RWPE1 (cell line): ENCODE measurements around the gene BAHCC1.

Experiments used
- CTCF ChIA-PET: fragments of 350-600 bp; sonication (Branson Sonifier 250); formaldehyde crosslinking; extraction: SDS; loops from one replicate; lab custom pipeline; 2021; lab: Yijun Ruan, JAX
- POLR2A ChIA-PET: fragments of 400-600 bp; formaldehyde crosslinking; extraction: SDS; loops from one replicate; lab custom pipeline; 2020; ENCODE audit warnings: antibody characterized with exemption; ENCODE audit not compliant: low non-redundant PET; lab: Yijun Ruan, JAX
- DNase-seq: peaks from one replicate; pipeline ENCODE4 v3.0.0; 2012; ENCODE audit warnings: low spot score
- H3K27ac ChIP-seq: fragments of 450-650 bp; 2 replicates; pipeline ENCODE4 v1.5.1; 2017
- CTCF ChIP-seq: fragments of 450-650 bp; conservative IDR thresholded peaks from 2 replicates; pipeline ENCODE4 v1.5.1; 2017; ENCODE audit warnings: low read depth, mild to moderate bottlenecking

The BAHCC1 gene

GRCh38 chr17:81404558-81405165 is 9.4 kb downstream of the BAHCC1 start:
- peak overlapping the region; percentile 47 for H3K27ac ChIP-seq
- ChIA-PET CTCF (interaction anchor here (0.5 to 0.6 kb wide), 2 partner anchors 79 to 104 kb away, joined by 3 read pairs; no protein-coding TSS in a partner anchor), POLR2A (no interaction called here)
- DNase-seq = no peak
- TF ChIP-seq CTCF = no peak

GRCh38 chr17:81405411-81405872 is 10.2 kb downstream of the BAHCC1 start:
- CTCF ChIA-PET = no interaction called here
- no peak for DNase-seq
- TF ChIP-seq CTCF = no peak
- POLR2A ChIA-PET = no interaction called here
- peak overlapping the region; percentile 47 for H3K27ac ChIP-seq

- POLR2A ChIA-PET = no interaction called here
- CTCF ChIA-PET = interaction anchor here (1.2 kb wide), 1 partner anchor 34 kb away, joined by 3 read pairs; no protein-coding TSS in a partner anchor
- H3K27ac ChIP-seq = 0 out of 2 replicates have a peak overlapping the region, but pooled peaks have one; percentile 8
- TF ChIP-seq CTCF = no peak
- no peak for DNase-seq
These were observed 11.1 kb downstream of the BAHCC1 start for GRCh38 chr17:81406117-81406953.

GRCh38 chr17:81408049-81408448 is 12.8 kb downstream of the BAHCC1 start:
- POLR2A ChIA-PET = no interaction called here
- CTCF ChIA-PET = no interaction called here
- H3K27ac ChIP-seq = no peak overlapping the region
- DNase-seq = no peak
- no peak for TF ChIP-seq CTCF

GRCh38 chr17:81409190-81409935 is 14.1 kb downstream of the BAHCC1 start:
- ChIA-PET POLR2A (no interaction called here), CTCF (interaction anchor here (0.9 kb wide), 1 partner anchor 27 kb away, joined by 4 read pairs; no protein-coding TSS in a partner anchor)
- peak overlapping the region; percentile 18; the same call in 1 of the 2 replicates for H3K27ac ChIP-seq

More at GRCh38 chr17:81409190-81409935, 14.1 kb downstream of the BAHCC1 start:
- TF ChIP-seq CTCF = no peak
- DNase-seq = no peak
